ENCODE results near the gene C1QC.
"Not testable (repeated sequence)": the region's sequence is repeated elsewhere in the genome, so short reads cannot be mapped to it uniquely, and the experiment has no call there.

Gene C1QC

GRCh38 chr1:22646384-22646783, 3.0 kb downstream of the C1QC start:
- DNase-seq (ENCODE audit: low read depth in 2 of 2, low spot score in 1 of 2), result no peak

DNA sequence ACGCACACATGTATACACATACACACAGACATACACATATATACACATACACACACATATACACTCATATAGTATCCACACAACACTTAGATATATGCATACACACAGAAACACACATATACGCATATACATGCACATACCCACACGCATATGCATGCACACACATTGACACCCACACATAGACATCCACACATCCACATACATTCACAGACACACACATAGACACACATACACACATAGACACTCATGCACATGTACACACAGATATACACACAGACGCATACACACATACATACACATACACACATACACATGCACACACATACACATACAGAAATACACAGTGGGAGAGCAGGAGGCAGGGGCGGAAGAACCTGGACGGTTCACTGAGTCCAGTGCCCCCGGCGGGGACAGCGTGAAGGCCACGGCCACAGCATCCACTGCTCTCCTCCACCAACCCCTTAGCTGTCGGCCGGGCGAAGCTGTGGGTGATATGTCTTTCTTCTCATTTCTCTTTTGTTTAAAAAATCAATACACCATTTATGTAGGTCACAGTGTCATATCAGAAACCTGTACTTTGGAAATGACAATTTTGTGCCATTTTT, 6.8 kb downstream of the C1QC start:
- DNase-seq (ENCODE audit: low read depth in 2 of 2, low spot score in 1 of 2), result no peak

DNA sequence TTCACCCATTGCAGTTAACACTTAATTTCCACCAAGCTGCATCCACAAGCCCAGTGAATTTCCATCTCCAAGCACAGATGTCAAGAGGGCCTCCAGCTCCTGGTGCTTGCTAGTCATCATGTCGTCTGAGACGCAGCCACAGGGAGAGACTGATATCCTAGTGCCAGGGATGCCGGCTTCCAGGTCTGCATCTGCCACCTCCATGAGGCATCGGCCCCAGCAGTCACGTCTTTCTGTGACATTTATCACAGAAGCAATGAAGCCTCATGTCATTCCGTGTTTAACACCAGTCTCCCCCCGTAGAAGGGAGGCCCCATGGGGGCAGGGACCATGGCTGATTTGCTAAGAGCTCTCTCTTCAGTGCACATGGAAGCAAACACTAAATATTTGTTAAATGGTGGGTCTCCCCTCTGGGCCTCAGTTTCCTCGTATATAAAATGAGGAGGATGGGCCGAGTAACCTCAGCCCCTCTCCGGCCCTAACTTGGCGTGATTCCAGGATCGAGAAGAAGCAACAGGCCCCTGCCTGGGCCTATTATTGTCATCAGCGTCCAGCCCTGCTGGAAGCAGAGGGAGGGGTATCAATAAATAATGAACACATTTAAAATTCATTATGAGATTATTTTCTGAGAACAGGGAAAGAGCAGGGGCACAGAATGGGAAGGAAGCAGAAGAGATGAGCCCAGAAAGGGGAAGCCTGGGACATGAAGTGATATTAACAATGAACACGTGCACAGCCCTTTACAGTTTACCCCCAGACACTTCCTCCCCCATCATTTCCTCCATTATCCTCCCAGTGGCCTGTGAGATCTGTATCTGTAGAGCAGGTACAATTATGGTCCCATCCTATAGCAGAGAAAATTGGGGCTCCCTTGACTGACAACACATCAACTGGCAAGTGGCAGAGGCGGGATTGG, 8.8 kb downstream of the C1QC start:
- DNase-seq (ENCODE audit: low read depth in 2 of 2, low spot score in 1 of 2), result no peak

DNA sequence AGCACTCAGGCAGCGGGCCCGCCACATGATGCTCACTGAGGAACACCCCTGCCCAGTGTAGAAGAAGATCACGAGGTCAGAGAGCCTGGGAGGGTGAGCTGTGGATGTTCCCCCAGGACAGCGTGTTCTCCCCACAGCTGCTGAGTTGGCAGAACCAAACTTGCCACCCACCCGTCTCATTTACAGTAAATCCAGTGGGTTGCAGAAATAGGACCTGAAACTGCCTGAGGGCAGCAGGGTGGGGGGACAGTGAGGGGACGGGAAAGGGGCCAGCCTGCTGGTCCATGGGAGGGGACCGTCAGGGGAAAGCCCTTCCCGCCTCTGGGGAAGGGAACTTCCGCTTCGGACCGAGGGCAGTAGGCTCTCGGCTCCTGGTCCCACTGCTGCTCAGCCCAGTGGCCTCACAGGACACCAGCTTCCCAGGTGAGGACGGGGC, 9.5 kb downstream of the C1QC start, which contains the start of gene C1QB:
C1QB (plus strand) TSS at position 356 of the 436 bp plus-strand sequence. CDS start 6,227 bp downstream, outside the sequence.
- no peak for DNase-seq (ENCODE audit: low read depth in 2 of 2, low spot score in 1 of 2)

DNA sequence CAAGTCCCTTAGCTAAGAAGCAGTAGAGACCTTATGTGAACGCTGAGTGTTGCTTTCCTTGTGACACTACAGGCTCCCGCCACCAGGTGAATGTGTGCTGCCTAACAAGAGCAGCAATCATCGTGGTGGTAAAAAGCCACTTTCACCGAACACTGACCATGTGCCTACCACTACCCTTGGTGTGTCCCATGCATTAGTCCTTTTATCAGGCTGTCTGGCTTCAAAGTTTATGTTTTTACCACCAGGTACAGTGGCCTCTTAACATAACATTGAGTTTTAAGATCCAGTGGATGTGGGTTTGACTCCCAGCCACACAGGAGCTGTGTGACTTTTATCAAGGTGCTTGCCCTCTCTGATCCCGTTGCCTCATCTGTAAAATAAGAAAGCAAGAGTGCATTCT, 11.3 kb downstream of the C1QC start:
- DNase-seq (ENCODE audit: low read depth in 2 of 2, low spot score in 1 of 2), result no peak

DNA sequence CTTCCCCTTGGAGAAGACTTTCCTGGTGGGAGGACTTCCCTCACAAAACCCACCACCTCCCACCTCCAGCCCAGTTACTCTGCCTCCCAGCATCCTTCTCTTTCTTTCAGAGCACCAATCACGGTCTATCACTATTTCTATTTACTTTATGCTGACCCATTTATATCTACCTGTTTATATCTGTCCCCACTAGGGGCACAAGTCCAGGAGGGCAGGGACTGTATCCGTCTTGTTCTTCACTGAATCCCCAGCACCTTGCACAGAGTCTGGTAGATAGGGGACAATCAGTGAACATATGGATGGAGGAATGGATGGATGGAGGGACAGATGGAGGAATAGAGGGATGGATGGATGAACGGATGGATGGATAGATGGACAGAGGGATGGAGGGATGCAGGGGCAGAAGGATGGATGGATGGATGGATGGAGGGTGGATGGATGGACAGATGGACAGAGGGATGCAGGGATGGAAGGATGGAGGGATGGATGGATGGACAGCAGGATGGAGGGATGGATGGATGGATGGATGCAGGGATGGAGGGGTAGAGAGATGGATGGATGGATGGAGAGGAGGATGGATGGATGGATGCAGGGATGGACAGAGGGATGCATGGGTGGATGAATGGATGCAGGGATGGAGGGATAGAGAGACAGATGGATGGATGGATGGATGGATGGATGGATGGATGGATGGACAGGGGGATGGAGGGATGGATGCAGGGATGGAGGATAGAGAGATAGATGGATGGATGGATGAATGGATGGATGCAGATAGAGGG, 15.1 kb downstream of the C1QC start:
- no peak for DNase-seq (ENCODE audit: low read depth in 2 of 2, low spot score in 1 of 2)

DNA sequence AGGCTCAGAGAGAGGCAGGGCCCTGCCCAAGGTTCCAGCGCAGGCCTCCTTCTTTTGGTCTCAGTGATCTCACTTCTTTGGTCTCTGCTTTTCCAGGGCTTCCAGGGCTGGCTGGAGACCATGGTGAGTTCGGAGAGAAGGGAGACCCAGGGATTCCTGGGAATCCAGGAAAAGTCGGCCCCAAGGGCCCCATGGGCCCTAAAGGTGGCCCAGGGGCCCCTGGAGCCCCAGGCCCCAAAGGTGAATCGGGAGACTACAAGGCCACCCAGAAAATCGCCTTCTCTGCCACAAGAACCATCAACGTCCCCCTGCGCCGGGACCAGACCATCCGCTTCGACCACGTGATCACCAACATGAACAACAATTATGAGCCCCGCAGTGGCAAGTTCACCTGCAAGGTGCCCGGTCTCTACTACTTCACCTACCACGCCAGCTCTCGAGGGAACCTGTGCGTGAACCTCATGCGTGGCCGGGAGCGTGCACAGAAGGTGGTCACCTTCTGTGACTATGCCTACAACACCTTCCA, 17.3 kb downstream of the C1QC start:
- no peak for DNase-seq (ENCODE audit: low read depth in 2 of 2, low spot score in 1 of 2)

DNA sequence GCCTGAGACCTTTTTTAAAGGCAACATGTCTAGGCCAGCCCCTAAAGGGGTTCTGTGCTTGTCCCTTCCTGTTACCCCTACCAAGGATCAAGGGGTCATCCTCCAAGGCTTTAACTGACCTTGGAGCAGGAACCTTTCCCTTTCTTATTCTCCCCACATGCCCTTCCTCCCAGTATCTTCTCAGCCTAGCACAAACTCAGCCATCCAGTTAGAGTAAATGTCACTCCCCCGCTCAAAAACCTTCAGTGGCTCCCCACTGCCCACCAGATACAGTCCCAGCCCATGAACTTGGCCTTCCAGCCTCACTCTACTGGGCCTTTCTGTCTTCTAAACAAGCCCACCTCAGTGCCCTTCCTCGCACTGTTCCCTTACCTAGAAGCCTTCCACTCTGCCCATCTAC, 18.4 kb downstream of the C1QC start:
- DNase-seq (ENCODE audit: low read depth in 2 of 2, low spot score in 1 of 2), result no peak

GRCh38 chr1:22662318-22662717, 18.9 kb downstream of the C1QC start:
- DNase-seq (ENCODE audit: low read depth in 2 of 2, low spot score in 1 of 2), result no peak

GRCh38 chr1:22662986-22663408, 19.6 kb downstream of the C1QC start:
- DNase-seq (ENCODE audit: low read depth in 2 of 2, low spot score in 1 of 2), result no peak

GRCh38 chr1:22665752-22666151, 22.3 kb downstream of the C1QC start:
- no peak for DNase-seq (ENCODE audit: low read depth in 2 of 2, low spot score in 1 of 2)

GRCh38 chr1:22666412-22666811, 23.0 kb downstream of the C1QC start:
- DNase-seq (ENCODE audit: low read depth in 2 of 2, low spot score in 1 of 2), result no peak

GRCh38 chr1:22668840-22669239, 25.4 kb downstream of the C1QC start:
- not testable (repeated sequence) for DNase-seq (ENCODE audit: low read depth in 2 of 2, low spot score in 1 of 2)

GRCh38 chr1:22670352-22670975, 27.0 kb downstream of the C1QC start:
- no peak for DNase-seq (ENCODE audit: low read depth in 2 of 2, low spot score in 1 of 2)

DNA sequence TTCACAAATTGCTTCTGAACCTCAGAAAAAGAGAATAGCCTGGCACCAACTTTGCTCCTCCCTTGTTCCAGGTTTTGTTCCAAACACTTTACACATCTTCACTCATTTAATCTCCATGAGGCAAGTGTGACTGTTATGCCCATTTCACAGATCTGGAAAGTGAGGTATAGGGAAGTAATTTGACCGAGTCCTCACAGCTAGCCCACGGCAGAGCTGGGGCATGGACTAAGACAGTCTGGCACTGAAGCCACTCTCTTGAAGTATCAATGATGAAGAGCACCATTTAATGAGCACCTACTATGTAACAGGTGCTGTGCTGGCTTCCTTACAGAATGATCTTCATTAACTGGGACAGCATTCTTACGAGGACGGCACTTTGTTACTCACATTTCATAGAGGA, 28.6 kb downstream of the C1QC start:
- DNase-seq (ENCODE audit: low read depth in 2 of 2, low spot score in 1 of 2), result no peak

DNA sequence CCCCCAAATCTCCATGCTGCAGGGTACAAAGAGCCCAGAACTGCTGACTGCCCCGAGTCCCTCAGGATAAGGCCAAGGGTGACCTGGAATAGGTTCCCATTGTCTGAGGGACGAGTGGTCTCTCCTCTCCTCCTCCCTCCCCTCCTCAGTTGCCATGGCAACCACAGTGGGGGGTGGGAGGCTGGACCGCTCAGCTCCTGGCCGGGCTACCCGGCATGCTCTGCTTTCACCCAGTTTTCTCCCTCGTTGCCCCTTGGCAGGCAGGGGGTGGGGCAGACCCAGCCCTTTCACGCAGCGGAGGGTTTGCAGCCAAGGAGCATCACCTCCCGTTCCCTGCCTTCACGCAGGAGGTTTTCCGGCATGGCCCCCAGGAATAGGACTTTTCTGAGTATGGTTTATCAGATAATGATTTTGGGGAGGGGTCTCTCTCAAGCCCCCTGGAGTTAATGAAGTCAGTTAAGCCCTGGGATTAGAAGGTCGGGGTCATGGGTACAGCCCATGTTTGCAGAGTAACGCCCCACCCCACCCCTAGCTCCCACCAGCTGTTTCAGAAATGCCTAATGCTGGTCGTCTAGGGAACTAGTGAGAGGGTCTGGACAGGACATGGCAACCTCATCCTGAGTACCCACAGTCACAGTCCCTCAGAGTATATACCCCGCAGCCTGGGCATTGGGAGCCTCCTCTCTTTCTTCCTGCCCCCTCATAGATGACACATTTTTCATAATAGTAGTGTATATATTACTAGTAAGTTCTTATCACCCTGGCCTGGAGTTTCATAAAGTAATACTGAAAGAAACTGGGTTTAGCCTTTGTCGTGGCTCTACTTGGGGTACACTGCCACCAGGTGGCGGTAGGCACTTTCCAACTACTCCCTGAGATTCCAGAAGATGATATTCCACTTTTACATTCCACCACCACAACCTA, 30.3 kb downstream of the C1QC start:
- no peak for DNase-seq (ENCODE audit: low read depth in 2 of 2, low spot score in 1 of 2)

DNA sequence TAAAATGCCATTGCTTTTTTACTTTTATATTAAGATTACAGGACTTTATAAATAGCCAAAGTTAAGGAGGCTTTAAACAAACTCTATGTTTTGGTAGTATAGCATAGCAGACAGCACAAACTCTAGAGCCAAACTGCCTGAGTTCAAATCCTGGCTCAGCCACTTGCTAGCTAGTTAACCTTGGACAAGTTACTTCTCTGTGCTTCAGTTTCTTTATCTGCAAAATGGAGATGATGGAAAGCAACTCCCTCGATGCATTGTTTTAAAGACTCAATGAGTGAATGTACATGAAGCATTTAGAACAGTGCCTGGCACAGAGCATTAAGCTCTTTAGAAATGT, 30.9 kb downstream of the C1QC start:
- DNase-seq (ENCODE audit: low read depth in 2 of 2, low spot score in 1 of 2), result no peak

DNA sequence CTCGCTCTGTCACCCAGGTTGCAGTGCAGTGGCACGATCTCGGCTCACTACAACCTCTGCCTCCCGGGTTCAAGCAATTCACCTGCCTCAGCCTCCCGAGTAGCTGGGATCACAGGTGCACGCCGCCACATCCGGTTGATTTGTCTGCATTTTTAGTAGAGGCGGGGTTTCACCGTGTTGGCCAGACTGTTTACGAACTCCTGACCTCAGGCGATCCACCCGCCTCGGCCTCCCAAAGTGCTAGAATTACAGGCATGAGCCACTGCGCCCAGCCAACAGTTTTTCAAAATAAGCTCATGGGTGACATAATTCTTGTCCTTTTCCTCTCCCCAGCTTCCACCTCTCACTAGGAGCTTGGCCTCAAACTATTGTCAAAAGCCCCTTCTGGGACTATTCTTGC, 32.7 kb downstream of the C1QC start:
- DNase-seq (ENCODE audit: low read depth in 2 of 2, low spot score in 1 of 2), result not testable (repeated sequence)

- no peak for DNase-seq (ENCODE audit: low read depth in 2 of 2, low spot score in 1 of 2)
These were observed 33.6 kb downstream of the C1QC start for GRCh38 chr1:22676916-22677583.

Measured in stimulated activated CD8-positive, alpha-beta memory T cell treated with anti-CD3 and anti-CD28 coated beads, Interleukin-4, amount 100 ng/mL, for 1 hour (primary cell).